Measurements from ENCODE around the gene MAL. TPM values are rescaled to one million over a fixed set of nuclear protein-coding genes. Genes with fewer than 3 reads are reported as not detected.
A peak's percentile ranks its signal among the peaks of the same experiment; 100 is the strongest.

Gene MAL
- total and polyA plus RNA-seq, 2 of the 13 experiments (the other 11 are each of a cell fraction or from before 2014, with no cell fraction given), result not detected

GRCh38 chr2:95076705-95077529 lies 51.4 kb downstream of the MAL start (continued):
- TF ChIP-seq MYPOP (CRISPR knock-in tag; IDR thresholded peaks at IDR 0.05) (peak; percentile 63; the same call in 1 of the 2 replicates), ZFP90 (CRISPR knock-in tag; IDR thresholded peaks at IDR 0.05; ENCODE audit: borderline replicate concordance) (no peak), TFE3 (CRISPR knock-in tag; IDR thresholded peaks at IDR 0.05) (no peak), RFX3 (CRISPR knock-in tag; IDR thresholded peaks at IDR 0.05) (no peak), ZNF577 (CRISPR knock-in tag; IDR thresholded peaks at IDR 0.05; ENCODE audit: borderline replicate concordance, low read depth) (no peak), ZNF354B (CRISPR knock-in tag; IDR thresholded peaks at IDR 0.05) (no peak), HMGA1 (CRISPR knock-in tag; conservative IDR thresholded peaks at IDR 0.05) (no peak), SMYD3 (CRISPR knock-in tag; IDR thresholded peaks at IDR 0.05) (0 out of 2 replicates have a peak, but pooled peaks have one; percentile 27), REST (IDR thresholded peaks at IDR 0.05; ENCODE audit: borderline replicate concordance in 1 of 2, low read depth in 1 of 2, low read length in 2 of 2) (no peak), EP300 (IDR thresholded peaks at IDR 0.05; ENCODE audit: low read depth in 2 of 2, low read length in 2 of 2) (no peak), EP300 (CRISPR knock-in tag; IDR thresholded peaks at IDR 0.05; ENCODE audit: borderline replicate concordance) (no peak), NFKB2 (CRISPR knock-in tag; IDR thresholded peaks at IDR 0.05; ENCODE audit: borderline replicate concordance) (peak; percentile 72; the same call in 1 of the 2 replicates), ZNF788 (CRISPR knock-in tag; IDR thresholded peaks at IDR 0.05; ENCODE audit: borderline replicate concordance) (no peak; the same call in 1 of the 2 replicates), FOXP4 (CRISPR knock-in tag; IDR thresholded peaks at IDR 0.05) (peak; percentile 15; the same call in 1 of the 2 replicates), ZFP37 (CRISPR knock-in tag; IDR thresholded peaks at IDR 0.05; ENCODE audit: borderline replicate concordance) (no peak), TARDBP (CRISPR knock-in tag; IDR thresholded peaks at IDR 0.05) (0 out of 2 replicates have a peak, but pooled peaks have one; percentile 43), KLF15 (CRISPR knock-in tag; IDR thresholded peaks at IDR 0.05; ENCODE audit: borderline replicate concordance) (no peak), ARHGAP35 (CRISPR knock-in tag; IDR thresholded peaks at IDR 0.05; ENCODE audit: borderline replicate concordance) (no peak)

All from HepG2 (cell line).